Hypothalamus (tissue), 51 donors: ENCODE results near the gene MITF.

Experiments used
- DNase-seq, 51 donors: peaks; one replicate each; lab custom pipeline; 2025; lab: John Stamatoyannopoulos, UW

The MITF gene

DNA sequence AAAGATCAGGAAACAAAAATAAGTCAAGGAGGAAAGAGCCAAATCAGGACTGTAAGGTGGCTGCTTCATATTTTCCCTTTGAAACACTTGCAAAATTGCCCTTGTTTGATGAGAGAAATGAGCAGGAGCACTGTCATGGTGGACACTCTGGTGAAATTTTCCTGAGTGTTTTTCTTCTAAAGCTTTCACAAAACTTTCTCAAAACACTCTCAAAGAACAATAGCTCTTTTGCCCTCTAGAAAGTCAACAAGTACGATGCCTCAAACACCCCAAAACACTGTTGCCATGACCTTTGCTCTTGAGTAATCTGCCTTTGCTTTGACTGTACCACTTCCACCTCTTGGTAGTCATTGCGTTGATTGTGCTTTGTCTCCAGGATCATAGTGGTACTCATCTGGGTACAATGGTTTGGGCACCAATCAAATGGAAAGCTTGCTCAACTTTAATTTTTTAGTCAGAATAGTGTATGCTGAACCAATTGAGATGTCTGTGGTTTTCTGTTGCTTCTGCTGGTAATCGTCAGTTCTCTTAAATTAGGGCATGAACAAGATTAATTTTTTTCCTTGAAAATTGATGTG, 13.2 kb upstream of the MITF start:
- no peak for DNase-seq

DNA sequence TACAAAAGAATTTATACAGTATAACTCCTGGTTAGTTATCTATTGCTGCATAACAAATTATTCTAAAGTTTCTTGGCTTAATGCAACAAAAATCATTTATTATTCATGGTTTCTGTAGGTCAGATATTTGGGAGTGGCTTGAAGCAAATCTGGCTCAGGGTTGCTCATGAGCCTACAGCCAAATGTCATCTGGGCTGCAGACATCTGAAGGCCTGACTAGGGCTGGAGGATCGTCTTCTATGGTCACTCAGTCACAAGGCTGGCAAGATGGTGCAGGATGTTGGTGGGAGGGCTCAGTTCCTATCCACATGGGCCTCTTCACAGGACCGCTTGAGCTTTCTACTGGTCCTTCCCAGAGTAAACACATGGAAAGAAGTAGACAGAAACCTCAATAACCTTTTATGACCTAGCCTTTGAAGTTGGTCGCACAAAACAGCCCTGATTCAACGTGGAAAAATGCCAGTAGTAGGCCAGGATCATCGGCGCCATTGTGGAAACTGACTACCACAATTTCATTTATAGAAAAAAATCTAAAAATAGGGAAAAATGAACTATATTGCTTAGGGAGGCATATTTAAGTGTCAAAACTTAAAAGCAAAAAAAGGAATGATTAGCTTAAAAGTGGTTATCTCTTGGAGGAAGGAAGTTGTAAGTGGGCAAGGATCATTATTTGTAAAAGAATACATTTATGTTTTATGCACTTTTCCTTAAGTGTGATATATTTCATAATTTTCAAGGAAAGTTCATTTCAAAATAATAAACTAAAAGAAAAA, 9.9 kb upstream of the MITF start:
- no peak for DNase-seq

DNA sequence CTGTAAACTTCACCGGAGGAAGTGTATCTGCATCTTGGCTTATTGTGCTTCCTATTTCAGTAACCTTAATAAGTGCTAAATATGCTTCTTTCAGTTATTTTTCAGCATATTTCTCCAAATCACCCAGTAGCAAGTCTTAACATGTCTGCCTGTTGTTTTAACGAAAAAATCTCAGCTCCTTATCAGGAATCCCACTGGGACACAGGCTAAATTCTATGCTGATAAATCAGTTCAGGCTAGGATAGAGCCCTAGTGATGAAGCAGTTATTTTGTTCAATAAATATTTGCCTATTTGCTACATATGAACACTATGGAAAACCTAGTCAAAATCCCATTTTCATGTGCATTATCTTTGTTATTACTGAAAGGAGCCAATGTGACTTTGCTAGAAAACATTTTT, 8.2 kb upstream of the MITF start:
- no peak for DNase-seq

DNA sequence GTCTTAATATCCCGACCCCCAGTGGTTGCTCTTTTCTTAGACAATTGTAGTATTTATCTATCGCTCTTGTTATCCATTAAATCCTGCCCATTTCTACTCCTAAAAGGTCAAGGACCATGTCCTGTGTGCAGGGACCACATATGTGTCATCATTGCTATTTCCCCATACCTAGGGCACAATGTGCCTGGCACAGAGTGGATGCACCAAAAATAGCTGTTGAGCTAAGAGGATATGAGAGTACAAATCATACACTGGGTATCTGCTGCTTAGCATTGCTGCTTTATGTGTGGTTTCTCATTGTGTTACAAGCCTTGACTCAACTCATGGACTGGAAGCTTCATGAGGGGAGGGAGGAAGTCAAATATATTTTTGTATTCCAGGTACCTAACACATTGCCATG, 3.4 kb upstream of the MITF start:
- DNase-seq = no peak

DNA sequence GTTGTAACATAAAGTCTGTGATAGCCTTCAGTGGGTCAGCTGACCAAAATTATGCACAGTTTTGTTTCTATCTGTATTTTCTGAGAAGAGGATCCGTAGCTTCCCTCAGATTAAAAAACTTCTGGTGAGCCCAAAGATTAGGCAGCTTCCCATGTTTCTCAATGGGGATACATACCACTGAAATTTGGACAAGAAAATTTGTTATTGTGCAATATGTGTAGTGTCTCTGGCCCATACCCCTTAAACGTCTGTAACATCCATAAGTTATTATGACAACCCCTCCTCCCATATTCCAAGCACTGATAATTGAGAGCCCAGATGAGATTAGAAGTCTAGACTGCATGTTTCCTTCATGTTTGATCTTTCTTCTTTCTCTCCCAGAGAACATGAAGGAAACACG, 1.9 kb upstream of the MITF start:
- no peak for DNase-seq

DNA sequence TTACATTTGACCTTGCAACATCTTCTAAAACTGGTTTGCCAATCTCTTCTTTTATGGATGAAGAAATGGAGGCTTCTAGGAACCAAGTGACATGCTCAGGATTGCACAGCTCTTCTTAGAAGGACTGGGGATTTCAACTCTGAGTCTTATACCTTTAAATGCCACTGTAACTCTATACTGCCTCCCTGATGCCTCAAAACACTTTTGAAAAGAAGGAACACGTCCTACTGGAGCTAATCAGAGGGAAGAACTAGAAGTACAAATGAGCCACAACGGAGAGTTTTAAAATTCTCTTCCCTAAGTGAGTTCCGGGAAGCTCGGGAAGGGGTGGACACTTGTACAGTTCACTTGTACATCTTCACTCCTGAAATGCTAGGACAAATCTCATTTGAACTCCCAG, 949 bp upstream of the MITF start:
- DNase-seq = peak in 1 of 51 donors; percentile 63

DNA sequence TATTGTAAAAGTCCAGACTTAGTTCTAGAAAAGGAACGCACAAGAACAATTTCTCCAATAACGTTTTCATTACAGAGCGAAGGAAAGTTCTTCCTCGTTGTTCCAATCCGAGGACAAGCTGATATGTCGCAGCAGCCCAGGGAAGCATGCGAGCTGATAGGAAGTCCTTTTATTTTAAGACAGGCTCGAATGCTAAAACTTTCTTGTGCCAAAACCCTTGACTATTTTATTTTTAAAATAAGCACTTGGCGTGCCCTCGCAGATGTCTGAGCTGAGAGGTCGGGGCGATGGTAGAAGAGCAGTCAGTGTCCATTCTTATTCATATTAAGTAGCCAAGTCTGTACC, 433 bp upstream of the MITF start:
- DNase-seq = no peak

DNA sequence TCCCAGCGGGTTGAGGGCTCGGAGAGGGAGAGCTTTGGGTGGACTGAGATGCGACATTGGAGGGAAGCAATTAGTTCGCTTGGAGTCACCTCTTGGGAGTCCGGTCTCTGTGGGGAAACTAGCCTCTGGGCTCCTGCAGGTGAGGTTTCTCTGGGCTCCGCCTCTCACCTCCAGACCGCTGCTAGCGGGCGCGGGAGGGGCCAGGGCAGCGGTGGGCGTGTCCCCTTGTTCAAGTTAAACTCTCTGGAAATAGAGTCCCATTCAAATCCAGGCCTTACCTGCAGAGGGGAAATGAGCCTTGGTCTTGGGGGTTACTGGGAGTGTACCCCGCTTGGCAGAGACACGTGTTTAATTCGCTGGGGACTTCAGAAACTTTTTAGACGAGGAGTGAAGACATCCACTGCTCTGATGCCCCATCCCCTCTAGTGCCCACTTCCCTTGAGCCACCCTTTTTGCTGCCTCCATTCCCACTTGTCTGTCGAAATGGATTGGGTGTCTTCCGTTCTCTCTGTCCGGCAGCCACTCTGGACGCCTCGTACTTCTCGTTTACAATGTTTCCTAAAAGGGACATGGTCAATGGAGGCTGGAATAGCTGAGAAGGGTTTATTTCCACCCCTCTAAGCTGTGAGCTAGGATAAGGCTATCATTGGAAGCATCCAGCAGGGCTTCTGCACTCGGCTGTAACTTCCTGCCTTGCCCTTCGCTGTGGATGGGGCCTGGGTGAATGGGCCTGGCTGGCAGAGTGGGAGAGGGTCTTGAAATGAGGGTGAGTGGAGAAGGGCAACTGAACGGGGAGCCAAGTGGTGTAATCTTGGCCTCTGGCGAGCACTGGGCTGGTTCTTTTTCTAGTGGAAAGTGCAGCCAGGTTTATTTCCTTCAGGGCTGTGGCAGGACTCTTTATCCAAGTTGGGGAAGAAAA, 1.1 kb downstream of the MITF start:
- DNase-seq = peak in 19 of 51 donors; percentile 4 to 49 (median 20)

DNA sequence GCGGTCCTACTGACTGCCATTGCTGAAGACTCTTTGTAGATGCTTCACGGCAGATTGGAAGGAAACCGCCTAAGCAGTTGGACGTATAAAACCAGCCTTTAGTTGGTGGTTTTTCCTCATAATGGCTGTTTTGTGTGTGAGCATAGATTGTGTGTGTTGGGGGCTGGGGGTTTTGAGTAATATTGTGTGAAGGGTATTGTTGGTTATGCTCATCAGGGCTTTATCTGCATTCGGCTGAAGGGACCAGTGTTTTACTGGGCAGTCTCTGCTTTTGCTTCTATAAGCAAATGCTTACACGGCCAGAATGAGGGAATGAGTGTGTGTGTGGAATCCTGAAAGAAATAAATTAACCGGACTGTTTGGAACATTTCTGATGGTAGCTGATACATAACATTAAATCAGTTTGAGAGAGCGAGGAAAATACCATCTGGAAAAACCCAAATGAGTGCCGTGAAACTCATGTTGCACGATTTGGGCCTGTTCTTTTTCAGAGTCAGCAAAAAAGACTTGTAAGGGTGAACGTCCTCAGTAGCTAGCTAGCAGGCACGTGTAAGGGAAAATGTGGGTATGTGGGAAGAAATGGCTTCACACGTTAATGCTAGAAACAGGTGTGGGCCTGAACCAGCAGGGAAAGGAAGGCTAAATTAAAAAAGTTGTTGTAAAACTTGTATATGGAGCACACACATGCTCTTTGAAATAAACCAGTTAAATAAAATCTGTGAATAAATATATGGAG, 1.9 kb downstream of the MITF start:
- DNase-seq = peak in 2 of 51 donors; percentile 2 to 25

DNA sequence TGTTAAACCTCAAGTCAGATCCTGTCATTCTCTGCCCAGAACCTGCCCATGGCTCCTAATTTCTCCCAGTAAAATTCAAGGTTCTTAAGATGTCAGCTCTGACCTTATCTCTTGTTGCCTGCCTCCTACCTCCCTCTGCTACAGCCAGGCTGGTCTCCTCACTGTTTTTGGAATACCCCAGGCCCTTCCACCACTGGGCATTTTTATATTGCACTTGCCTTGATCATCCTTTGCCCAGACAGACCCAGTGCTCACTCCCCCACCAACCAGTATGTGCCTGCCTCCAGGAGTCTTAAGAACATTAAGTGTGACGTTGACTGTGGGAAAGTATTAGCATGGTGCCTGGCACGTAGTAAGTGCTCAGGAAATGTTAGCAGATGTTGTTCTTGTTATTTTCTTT, 3.1 kb downstream of the MITF start:
- no peak for DNase-seq

DNA sequence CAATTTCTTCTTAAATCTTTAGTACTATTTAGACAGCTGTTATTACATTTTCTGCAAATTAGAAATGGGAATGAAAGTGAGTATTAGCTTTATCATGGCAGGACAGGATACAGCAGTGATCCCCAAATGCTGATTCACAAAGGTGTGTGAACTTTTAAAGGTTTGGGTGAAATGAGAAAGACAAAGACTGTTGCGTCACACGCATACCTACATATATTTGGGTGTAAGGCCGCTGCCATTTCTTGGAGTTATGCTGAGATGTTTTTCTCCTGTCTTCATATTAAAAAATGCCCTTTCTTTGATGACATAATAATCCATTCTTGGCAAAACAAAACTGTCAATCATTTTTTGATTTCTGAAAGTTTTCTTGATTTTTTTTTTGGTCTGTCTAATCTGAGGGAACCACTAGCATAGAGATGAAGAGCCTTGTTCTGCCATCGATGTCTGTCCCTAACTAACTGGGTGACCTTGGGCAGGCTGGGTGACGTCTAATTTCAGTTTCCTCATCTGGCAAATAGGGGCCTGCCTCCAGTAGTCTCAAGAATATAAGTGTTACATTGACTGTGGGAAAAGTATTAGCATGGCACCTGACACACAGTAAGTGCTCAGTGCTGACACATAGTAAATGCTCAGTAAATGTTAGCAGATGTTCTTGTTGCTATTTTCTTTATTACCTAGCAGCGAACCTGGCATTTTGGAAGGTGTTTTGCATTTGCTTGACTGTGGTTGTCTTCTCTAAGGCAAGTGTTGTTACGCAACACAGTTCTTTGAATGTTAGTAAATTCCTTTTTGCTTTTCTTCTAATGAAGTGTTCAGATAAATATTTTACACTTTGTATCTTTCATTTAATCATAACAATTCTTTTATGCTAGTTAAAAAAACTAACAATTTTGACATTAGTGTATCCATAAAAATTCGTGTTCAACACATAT, 5.0 kb downstream of the MITF start:
- DNase-seq = no peak

DNA sequence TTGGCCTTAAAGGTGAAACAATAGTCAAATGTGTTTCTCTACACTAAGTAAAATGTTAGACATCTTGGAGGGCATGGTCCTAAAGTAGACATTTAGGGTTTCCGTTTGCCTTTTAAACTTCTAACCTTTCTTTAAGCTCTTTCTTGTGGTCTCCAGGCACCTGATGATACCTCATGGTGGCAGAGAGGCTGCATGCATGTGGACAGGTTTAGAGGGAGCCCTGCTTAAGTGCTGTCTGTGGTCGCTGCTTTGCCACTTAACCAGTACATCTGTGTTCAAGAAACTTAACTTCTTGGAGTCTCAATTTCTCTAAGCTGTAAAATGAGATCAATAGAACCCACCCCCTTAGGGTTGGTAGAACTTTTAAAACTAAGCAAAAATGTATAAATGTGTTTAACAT, 6.2 kb downstream of the MITF start:
- DNase-seq = no peak

DNA sequence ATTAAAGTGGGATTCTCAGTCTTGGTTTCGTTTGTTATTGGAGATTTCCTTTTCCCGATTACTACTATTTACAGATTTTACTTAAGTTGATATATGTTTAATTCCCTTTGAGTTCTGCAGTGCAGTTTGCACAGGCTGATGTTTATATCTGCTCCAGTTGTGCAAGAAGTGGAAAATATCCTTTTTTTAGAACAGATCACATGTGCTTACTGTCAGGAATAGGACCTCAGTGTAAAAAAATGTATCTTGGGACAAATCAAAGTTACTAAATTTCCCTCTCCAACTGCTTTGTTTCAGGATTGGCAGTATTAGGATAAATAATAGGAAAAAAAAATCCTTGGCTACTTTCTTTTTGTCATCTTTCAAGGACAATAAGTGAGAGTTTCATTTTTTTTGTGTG, 6.9 kb downstream of the MITF start:
- no peak for DNase-seq

DNA sequence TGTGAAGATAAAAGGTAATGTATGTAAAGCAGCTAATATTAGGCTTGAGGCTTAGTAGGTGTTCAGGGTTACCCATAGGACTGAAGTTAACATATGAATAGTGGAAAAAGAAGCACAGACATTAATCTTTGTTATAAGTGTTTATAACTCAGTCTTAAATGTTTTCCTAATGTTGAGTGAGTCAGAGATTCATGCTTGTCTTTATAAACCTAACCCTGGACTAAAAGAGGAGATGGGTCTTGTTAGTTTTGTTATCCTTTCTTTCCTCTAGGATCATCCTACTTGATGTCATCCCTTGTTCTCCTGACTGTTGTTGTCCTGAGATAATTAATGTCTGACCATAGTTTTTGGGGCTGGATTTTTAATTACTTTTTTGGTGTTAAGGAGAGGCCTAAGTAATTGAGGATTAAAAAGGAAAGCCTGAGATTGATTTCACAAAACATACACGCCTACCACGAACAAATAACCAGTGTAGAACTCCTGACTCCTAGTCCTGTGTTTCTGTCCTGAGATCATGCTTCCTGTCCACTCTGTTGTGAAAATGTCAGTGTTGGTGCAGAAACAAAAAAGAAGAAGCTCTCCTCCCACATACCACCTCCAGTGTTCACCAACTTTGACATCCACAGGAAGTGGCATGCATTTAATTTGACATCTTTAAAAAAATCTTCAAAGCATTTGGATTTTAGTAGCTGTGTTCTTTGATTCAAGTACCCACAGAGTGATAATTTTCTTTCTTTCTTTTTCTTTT, 8.4 kb downstream of the MITF start:
- DNase-seq = no peak

DNA sequence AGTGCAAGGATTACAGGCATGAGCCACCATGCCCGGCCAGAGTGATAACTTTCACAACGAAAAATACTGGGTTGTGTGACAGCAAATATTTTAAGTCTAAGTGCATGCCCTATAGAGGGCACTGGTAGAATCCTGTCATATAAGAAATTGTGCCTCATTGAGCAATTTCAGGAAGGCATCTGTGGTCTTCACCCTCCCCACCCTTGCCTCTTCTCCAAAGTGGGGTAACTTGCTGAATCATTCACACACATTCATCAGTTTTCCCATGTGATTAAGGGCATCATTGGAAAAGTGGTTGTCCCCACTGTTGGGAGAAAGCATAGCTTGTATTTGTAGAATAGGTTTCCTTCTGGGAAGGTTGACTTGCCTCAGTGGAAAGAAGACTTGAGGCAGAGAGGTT, 9.2 kb downstream of the MITF start:
- DNase-seq = no peak

DNA sequence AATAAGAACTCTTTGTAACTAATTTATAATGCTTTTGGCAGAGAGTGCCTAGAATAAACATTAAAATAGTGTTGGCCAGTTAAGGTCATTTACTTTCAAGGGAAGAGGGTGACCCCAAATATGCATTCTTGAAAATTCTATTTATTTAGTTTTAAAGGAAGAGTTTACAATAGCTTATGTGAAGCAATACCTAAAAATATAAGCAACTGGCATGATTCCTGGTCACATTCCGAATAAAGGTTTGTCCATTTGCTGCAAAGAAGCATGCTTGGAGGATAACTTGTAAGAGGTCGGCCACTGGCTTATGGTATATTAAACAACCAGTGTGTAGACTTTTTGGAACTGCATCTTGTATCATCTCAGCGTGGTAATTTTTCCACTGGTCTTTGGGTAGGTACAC, 10.2 kb downstream of the MITF start:
- DNase-seq = no peak

DNA sequence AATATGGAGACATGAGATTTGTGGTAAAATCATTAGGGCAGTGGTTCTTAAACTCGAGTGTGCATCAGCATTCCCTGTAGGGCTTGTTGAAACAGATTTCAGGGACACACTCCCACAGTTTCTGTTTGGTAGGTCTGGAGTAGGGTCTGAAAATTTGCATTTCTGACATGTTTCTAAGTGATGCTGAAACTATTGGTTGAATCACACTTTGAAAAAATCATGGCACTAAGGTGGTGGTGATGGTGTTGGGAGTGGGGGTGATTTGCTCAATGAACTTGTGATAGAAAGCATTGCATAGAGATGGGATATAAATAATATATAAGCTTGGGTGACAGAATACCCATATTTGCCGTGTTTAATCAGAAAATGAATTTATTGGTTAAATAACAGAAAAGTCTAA, 11.3 kb downstream of the MITF start:
- DNase-seq = no peak

DNA sequence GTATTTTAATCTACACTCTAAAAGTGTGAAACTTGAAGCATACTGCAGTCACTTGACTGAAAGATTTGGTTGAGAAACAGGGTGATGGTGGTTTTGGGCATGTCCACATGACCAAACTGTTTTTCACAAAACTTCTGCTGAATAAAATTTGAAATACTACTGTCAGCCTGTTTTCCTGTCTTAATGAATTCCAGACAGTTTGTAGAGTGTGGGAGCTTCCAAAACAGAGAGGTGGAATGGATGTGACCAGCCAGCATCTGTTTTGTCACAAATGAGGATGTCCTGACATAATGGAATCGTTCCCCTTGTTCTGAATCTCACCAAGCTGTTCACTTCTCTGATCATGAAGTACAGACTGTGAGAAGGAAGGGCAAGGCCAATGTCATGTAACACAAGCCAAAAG, 11.8 kb downstream of the MITF start:
- no peak for DNase-seq

DNA sequence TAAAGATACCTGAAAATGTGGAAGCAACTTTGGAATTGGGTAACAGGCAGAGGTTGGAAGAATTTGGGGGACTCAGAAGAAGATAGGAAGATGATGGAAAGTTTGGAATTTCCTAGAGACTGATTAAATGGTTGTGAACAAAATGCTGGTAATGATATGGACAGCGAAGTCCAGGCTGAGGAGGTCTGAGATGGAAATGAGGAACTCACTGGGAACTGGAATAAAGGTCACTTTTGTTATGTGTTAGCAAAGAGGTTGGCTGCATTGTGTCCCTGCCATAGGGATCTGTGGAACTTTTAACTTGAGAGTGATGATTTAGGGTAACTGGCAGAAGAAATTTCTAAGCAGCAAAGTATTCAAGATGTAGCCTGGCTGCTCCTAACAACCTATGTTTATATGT, 13.0 kb downstream of the MITF start:
- no peak for DNase-seq
